HAP-1 (cell line): ENCODE data around the gene TMEM141.
A peak's percentile ranks its signal among the peaks of the same experiment; 100 is the strongest.
"Not testable (repeated sequence)": the region's sequence is repeated elsewhere in the genome, so short reads cannot be mapped to it uniquely, and the experiment has no call there.

Source experiments
- DNase-seq, 2 experiments: peaks; one replicate each; pipeline ENCODE4 v3.0.0-alpha.2; 2016 to 2020; ENCODE audit warnings: low spot score in 2 of 2
- H3K27me3 ChIP-seq: fragments of 250-450 bp; sonication (Bioruptor Pico); 2 replicates; pipeline ENCODE4 v1.5.1; 2020; ENCODE audit warnings: low read depth, mild to moderate bottlenecking, moderate library complexity
- H3K36me3 ChIP-seq: fragments of 250-450 bp; sonication (Bioruptor Pico); replicated peaks from 2 replicates; pipeline ENCODE4 v1.5.1; 2020; ENCODE audit warnings: mild to moderate bottlenecking
- H3K4me1 ChIP-seq: fragments of 250-450 bp; sonication (Bioruptor Pico); 2 replicates; pipeline ENCODE4 v1.5.1; 2020; ENCODE audit warnings: mild to moderate bottlenecking
- H3K4me3 ChIP-seq: fragments of 250-450 bp; sonication (Bioruptor Pico); 2 replicates; pipeline ENCODE4 v1.5.1; 2020; ENCODE audit warnings: mild to moderate bottlenecking, moderate library complexity
- H3K9me3 ChIP-seq: fragments of 250-450 bp; sonication (Bioruptor Pico); 2 replicates; pipeline ENCODE4 v1.5.1; 2020; ENCODE audit warnings: mild to moderate bottlenecking, moderate library complexity
- in situ Hi-C: fragments of 300-500 bp; cut with MboI; formaldehyde crosslinking; loops from 3 replicates; pipeline ENCODE4 v1.14.3; 2020; ENCODE audit warnings: low sequenced_read_pairs, inconsistent platforms, mixed read lengths

TMEM141 gene

GRCh38 chr9:136773386-136774044, 17.6 kb upstream of the TMEM141 start:
- Histone ChIP-seq H3K9me3 (no peaks in the 10 kb centered on the region), H3K4me3 (no peak overlapping the region), H3K36me3 (no peaks in the 10 kb centered on the region), H3K27me3 (peaks cover 11% of the 10 kb centered on the region; the same call in 1 of the 2 replicates), H3K4me1 (no peaks in the 10 kb centered on the region)
- peak; percentile 29 to 73 for DNase-seq
- in situ Hi-C loops: no loop called here

- no peaks in the 10 kb centered on the region for H3K4me1 ChIP-seq
- in situ Hi-C loops: loop anchor here (25.0 kb wide), 1 partner anchor 463 kb away; the partner anchor contains the start of genes CYSRT1, RNF224, SLC34A3 and TUBB4B
- H3K27me3 ChIP-seq: peaks cover 15% of the 10 kb centered on the region
- no peak for DNase-seq
- H3K36me3 ChIP-seq: no peaks in the 10 kb centered on the region
- no peak overlapping the region for H3K4me3 ChIP-seq
- no peaks in the 10 kb centered on the region for H3K9me3 ChIP-seq
These were observed 16.6 kb upstream of the TMEM141 start for GRCh38 chr9:136774416-136775045.

GRCh38 chr9:136775191-136775590, 16.0 kb upstream of the TMEM141 start:
- in situ Hi-C loops: loop anchor here (25.0 kb wide), 1 partner anchor 462 kb away; the partner anchor contains the start of genes CYSRT1, RNF224, SLC34A3 and TUBB4B
- Histone ChIP-seq H3K36me3 (no peaks in the 10 kb centered on the region), H3K27me3 (peaks cover 20% of the 10 kb centered on the region), H3K9me3 (no peaks in the 10 kb centered on the region), H3K4me1 (no peaks in the 10 kb centered on the region), H3K4me3 (no peak overlapping the region)
- DNase-seq: no peak

- H3K4me1 ChIP-seq: no peaks in the 10 kb centered on the region
- in situ Hi-C loops: loop anchor here (25.0 kb wide), 1 partner anchor 460 kb away; the partner anchor contains the start of genes CYSRT1, RNF224, SLC34A3 and TUBB4B
- no peak for DNase-seq
These were observed 14.2 kb upstream of the TMEM141 start for GRCh38 chr9:136776947-136777346.

GRCh38 chr9:136777359-136777758, 13.8 kb upstream of the TMEM141 start:
- H3K4me3 ChIP-seq: no peak overlapping the region
- in situ Hi-C loops: loop anchor here (25.0 kb wide), 1 partner anchor 460 kb away; the partner anchor contains the start of genes CYSRT1, RNF224, SLC34A3 and TUBB4B

More at GRCh38 chr9:136776947-136777346, 14.2 kb upstream of the TMEM141 start:
- H3K36me3 ChIP-seq: no peaks in the 10 kb centered on the region
- H3K27me3 ChIP-seq: peaks cover 20% of the 10 kb centered on the region
- H3K4me3 ChIP-seq: no peak overlapping the region
- no peaks in the 10 kb centered on the region for H3K9me3 ChIP-seq

GRCh38 chr9:136779808-136780207, 11.3 kb upstream of the TMEM141 start:
- no peak overlapping the region for H3K4me3 ChIP-seq
- H3K4me1 ChIP-seq: no peaks in the 10 kb centered on the region
- H3K36me3 ChIP-seq: no peaks in the 10 kb centered on the region
- no peak for DNase-seq
- in situ Hi-C loops: loop anchor here (10.0 to 25.0 kb wide), 2 partner anchors 255 to 457 kb away; partner anchors contain the start of genes CYSRT1, FUT7, RNF224 and SLC34A3
- peaks cover 20% of the 10 kb centered on the region for H3K27me3 ChIP-seq
- H3K9me3 ChIP-seq: no peaks in the 10 kb centered on the region

More at GRCh38 chr9:136777359-136777758, 13.8 kb upstream of the TMEM141 start:
- peaks cover 20% of the 10 kb centered on the region for H3K27me3 ChIP-seq
- H3K4me1 ChIP-seq: no peaks in the 10 kb centered on the region
- DNase-seq: no peak
- H3K9me3 ChIP-seq: no peaks in the 10 kb centered on the region
- H3K36me3 ChIP-seq: no peaks in the 10 kb centered on the region

GRCh38 chr9:136782452-136782851, 8.7 kb upstream of the TMEM141 start:
- Histone ChIP-seq H3K27me3 (peaks cover 16% of the 10 kb centered on the region), H3K9me3 (no peaks in the 10 kb centered on the region), H3K36me3 (no peaks in the 10 kb centered on the region), H3K4me3 (no peak overlapping the region), H3K4me1 (peaks cover under 1% of the 10 kb centered on the region; the same call in 1 of the 2 replicates)
- DNase-seq: no peak
- in situ Hi-C loops: loop anchor here (10.0 to 25.0 kb wide), 2 partner anchors 252 to 455 kb away; partner anchors contain the start of genes CYSRT1, FUT7, RNF224 and SLC34A3

- H3K4me1 ChIP-seq: peaks cover 9% of the 10 kb centered on the region
- in situ Hi-C loops: loop anchor here (10.0 to 25.0 kb wide), 2 partner anchors 250 to 453 kb away; partner anchors contain the start of genes CYSRT1, FUT7, RNF224 and SLC34A3
These were observed 6.7 kb upstream of the TMEM141 start for GRCh38 chr9:136784249-136784996.

GRCh38 chr9:136784997-136785361, 6.2 kb upstream of the TMEM141 start:
- H3K36me3 ChIP-seq: no peaks in the 10 kb centered on the region
- in situ Hi-C loops: loop anchor here (10.0 to 25.0 kb wide), 2 partner anchors 250 to 452 kb away; partner anchors contain the start of genes CYSRT1, FUT7, RNF224 and SLC34A3
- peaks cover 2% of the 10 kb centered on the region for H3K27me3 ChIP-seq
- no peaks in the 10 kb centered on the region for H3K9me3 ChIP-seq
- DNase-seq: no peak
- H3K4me1 ChIP-seq: peaks cover 9% of the 10 kb centered on the region
- no peak overlapping the region for H3K4me3 ChIP-seq

More at GRCh38 chr9:136784249-136784996, 6.7 kb upstream of the TMEM141 start:
- Histone ChIP-seq H3K4me3 (no peak overlapping the region), H3K9me3 (no peaks in the 10 kb centered on the region), H3K36me3 (no peaks in the 10 kb centered on the region), H3K27me3 (peaks cover 6% of the 10 kb centered on the region)
- peak in 1 of 2 experiments; percentile 61 for DNase-seq

- H3K4me1 ChIP-seq: peaks cover 12% of the 10 kb centered on the region
- H3K4me3 ChIP-seq, DNase-seq, H3K36me3 ChIP-seq, H3K27me3 ChIP-seq, H3K9me3 ChIP-seq: not testable (repeated sequence)
- in situ Hi-C loops: loop anchor here (10.0 to 25.0 kb wide), 2 partner anchors 249 to 452 kb away; partner anchors contain the start of genes CYSRT1, FUT7, RNF224 and SLC34A3
These were observed 5.4 kb upstream of the TMEM141 start for GRCh38 chr9:136785565-136786355.

- DNase-seq: no peak
- H3K4me1 ChIP-seq: peaks cover 12% of the 10 kb centered on the region
- in situ Hi-C loops: loop anchor here (10.0 to 25.0 kb wide), 2 partner anchors 248 to 451 kb away; partner anchors contain the start of genes CYSRT1, FUT7, RNF224 and SLC34A3
- no peaks in the 10 kb centered on the region for H3K9me3 ChIP-seq
- no peak overlapping the region for H3K4me3 ChIP-seq
- H3K27me3 ChIP-seq: no peaks in the 10 kb centered on the region
- no peaks in the 10 kb centered on the region for H3K36me3 ChIP-seq
These were observed 4.7 kb upstream of the TMEM141 start for GRCh38 chr9:136786451-136786850.

GRCh38 chr9:136786983-136787382, 4.2 kb upstream of the TMEM141 start:
- not testable (repeated sequence) for H3K4me3 ChIP-seq, H3K27me3 ChIP-seq, H3K9me3 ChIP-seq, DNase-seq, H3K36me3 ChIP-seq
- in situ Hi-C loops: loop anchor here (10.0 to 25.0 kb wide), 2 partner anchors 248 to 450 kb away; partner anchors contain the start of genes CYSRT1, FUT7, RNF224 and SLC34A3
- peaks cover 12% of the 10 kb centered on the region for H3K4me1 ChIP-seq
